ENCODE data around the gene ATP11A. TPM values are rescaled to one million over a fixed set of nuclear protein-coding genes. Genes with fewer than 3 reads are reported as not detected.

ATP11A gene
- total RNA-seq, 1 experiment from 2014 or later: 65.3 TPM

DNA sequence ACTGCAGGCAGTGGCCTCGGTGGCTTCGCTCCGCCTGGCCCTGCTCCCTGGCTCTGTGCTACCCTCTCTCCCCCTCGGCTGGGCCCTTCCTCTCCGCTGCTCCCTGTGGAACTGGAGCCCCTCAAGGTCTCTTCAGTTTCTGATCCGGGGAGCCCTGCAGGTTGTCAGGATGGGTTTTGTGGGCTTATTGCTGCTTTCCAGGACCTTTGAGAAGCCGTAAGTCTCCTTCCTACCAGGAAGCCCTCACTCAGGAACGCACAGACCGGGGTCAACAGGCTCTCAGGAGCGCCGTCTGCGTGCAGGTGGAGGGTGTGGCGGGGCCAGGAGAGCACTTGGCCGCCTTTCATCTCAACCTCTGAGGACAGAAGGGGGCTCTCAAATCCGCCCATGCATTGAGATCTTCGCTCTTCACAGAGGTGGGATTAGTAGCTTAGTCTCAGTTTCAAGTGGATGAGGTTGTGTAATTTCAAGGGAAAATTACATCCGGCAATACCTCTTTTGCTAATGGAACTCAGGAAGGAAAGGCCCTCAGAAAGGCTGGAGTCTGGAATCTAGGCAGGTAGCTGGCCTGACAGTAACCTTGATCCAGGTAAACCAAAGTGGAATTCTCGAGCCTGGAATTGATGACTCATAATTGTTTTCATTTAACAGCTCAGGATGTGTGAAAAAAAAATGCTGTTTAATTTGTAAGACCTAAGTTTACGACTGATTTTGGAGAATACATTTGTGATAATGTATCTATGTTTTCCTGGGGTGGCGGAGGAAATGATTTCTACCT is 102.0 kb downstream of the ATP11A start:
- peaks cover 31 to 46% (median 42%) of the 10 kb centered on the region in 3 experiments for H3K36me3 Mint-ChIP-seq (ENCODE audit: insufficient read depth in 1 of 3, low read depth in 3 of 3)

More for the DNA sequence above, 102.0 kb downstream of the ATP11A start:
- Histone ChIP-seq H3K23ac (ENCODE audit: insufficient read length, low read depth, low read length) (no peak overlapping the region), H3K27me3 (ENCODE audit: insufficient read depth, low read length) (no peaks in the 10 kb centered on the region), H2BK5ac (ENCODE audit: insufficient read length, low read length) (no peak overlapping the region), H3K4me1 (ENCODE audit: insufficient read depth, low read length) (peaks cover 4% of the 10 kb centered on the region; the same call in 1 of the 2 replicates), H3K4me2 (ENCODE audit: insufficient read depth, insufficient read length, low read length) (no peak overlapping the region), H2AK5ac (ENCODE audit: insufficient read length, low read length) (no peak overlapping the region), H3K79me1 (ENCODE audit: insufficient read depth, low read depth, low read length, poor library complexity, severe bottlenecking) (no peaks in the 10 kb centered on the region), H2AFZ (ENCODE audit: low read length) (no peak overlapping the region), H3K14ac (ENCODE audit: insufficient read depth, low read length) (no peak overlapping the region), H3K9ac (ENCODE audit: extremely low read depth, insufficient read length, low read length) (no peak overlapping the region), H2BK15ac (ENCODE audit: low read depth, low read length) (no peak overlapping the region), H3K23me2 (ENCODE audit: insufficient read length, low read depth, low read length, poor library complexity, severe bottlenecking) (no peaks in the 10 kb centered on the region), H4K91ac (ENCODE audit: insufficient read length, low read depth, low read length) (no peak overlapping the region), H3T11ph (ENCODE audit: low read length) (no peak overlapping the region), H3K9me3 (ENCODE audit: control insufficient read depth, low read depth, low read length) (no peaks in the 10 kb centered on the region), H4K20me1 (ENCODE audit: control insufficient read depth, insufficient read depth, insufficient read length) (no peaks in the 10 kb centered on the region), H2BK120ac (ENCODE audit: low read depth, low read length, poor library complexity, severe bottlenecking) (no peak overlapping the region), H4K8ac (replicated peaks; ENCODE audit: insufficient read length, low read depth, low read length) (no peak overlapping the region), H4K5ac (ENCODE audit: insufficient read length, low read depth, low read length) (no peak overlapping the region), H2BK20ac (ENCODE audit: low read depth, low read length, poor library complexity, severe bottlenecking) (no peak overlapping the region), H2BK12ac (ENCODE audit: insufficient read length, low read depth, low read length) (no peak overlapping the region), H3K18ac (ENCODE audit: insufficient read length, low read depth, low read length) (no peak overlapping the region), H3K4ac (ENCODE audit: low read depth, low read length) (no peak overlapping the region), H3K79me2 (ENCODE audit: insufficient read depth, low read length) (no peaks in the 10 kb centered on the region), H3K27ac (ENCODE audit: insufficient read length, low read depth, low read length) (no peak overlapping the region), H3K56ac (ENCODE audit: insufficient read length, low read depth, low read length) (no peak overlapping the region)
- no peak for DNase-seq
- peaks cover 25 to 29% of the 10 kb centered on the region in 2 experiments for H3K9me3 Mint-ChIP-seq
- TF ChIP-seq, protein P1, sequence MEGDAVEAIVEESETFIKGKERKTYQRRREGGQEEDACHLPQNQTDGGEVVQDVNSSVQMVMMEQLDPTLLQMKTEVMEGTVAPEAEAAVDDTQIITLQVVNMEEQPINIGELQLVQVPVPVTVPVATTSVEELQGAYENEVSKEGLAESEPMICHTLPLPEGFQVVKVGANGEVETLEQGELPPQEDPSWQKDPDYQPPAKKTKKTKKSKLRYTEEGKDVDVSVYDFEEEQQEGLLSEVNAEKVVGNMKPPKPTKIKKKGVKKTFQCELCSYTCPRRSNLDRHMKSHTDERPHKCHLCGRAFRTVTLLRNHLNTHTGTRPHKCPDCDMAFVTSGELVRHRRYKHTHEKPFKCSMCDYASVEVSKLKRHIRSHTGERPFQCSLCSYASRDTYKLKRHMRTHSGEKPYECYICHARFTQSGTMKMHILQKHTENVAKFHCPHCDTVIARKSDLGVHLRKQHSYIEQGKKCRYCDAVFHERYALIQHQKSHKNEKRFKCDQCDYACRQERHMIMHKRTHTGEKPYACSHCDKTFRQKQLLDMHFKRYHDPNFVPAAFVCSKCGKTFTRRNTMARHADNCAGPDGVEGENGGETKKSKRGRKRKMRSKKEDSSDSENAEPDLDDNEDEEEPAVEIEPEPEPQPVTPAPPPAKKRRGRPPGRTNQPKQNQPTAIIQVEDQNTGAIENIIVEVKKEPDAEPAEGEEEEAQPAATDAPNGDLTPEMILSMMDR (conservative IDR thresholded peaks at IDR 0.05): no peak
- WGBS (ENCODE audit: extremely low coverage, insufficient read length, low lambda C conversion rate): no CpG with 5 or more reads among the region's 20 CpGs
- H3K27ac Mint-ChIP-seq: peak overlapping the region in 2 of 3 experiments; percentile 82 to 91; a peak in 4 of 7 replicates
- H3K4me1 Mint-ChIP-seq: peaks cover 13 to 17% of the 10 kb centered on the region in 2 experiments
- no peaks in the 10 kb centered on the region for H3K27me3 Mint-ChIP-seq (ENCODE audit: low read depth)
- no peak overlapping the region for H3K4me3 Mint-ChIP-seq

All from H9 (cell line).